Activated CD8-positive, alpha-beta memory T cell treated with anti-CD3 and anti-CD28 coated beads for 24 hours (primary cell): ENCODE results near the gene PPP2R5C.

Experiments used
- DNase-seq: peaks from one replicate; pipeline ENCODE4 v3.0.0-alpha.2; 2020

PPP2R5C gene

DNA sequence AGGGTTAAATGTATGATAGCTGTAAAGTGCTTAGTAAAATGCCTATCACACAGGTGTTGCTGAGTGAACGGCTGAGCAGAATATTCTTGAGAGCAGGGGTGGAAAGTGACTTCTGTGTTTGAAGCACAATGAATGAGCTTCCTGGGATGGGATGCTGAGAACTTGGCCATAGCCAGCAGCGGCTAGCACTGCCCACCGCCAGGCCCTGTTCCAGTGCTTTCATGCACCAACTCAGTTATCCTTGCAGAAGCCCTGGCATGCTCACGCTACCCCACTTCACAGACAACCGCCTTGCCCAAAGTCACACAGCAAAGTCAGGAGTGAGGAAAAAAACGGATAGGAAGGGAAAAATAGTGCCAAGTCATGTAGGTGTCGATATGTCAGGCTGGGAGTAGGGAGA is 213.7 kb downstream of the PPP2R5C start:
- DNase-seq = no peak
